Hair follicle dermal papilla cell (primary cell): Measurements from ENCODE around the gene HNRNPH1. TPM values are rescaled to one million over a fixed set of nuclear protein-coding genes. Genes with fewer than 3 reads are reported as not detected.

ENCODE experiments used
- small RNA-seq: library from RNA; depleted of rRNA; stranded (forward); fragments of <200 nt; gene quantifications from one replicate; pipeline ENCODE3, GENCODE V24; 2012
- total RNA-seq: library from RNA; depleted of rRNA; stranded (reverse); fragments of >200 nt; gene quantifications from 2 replicates; pipeline ENCODE4 v1.2.3, GENCODE V29; 2012

The HNRNPH1 gene
- 234 and 341 TPM in 2 replicates for total RNA-seq

DNA sequence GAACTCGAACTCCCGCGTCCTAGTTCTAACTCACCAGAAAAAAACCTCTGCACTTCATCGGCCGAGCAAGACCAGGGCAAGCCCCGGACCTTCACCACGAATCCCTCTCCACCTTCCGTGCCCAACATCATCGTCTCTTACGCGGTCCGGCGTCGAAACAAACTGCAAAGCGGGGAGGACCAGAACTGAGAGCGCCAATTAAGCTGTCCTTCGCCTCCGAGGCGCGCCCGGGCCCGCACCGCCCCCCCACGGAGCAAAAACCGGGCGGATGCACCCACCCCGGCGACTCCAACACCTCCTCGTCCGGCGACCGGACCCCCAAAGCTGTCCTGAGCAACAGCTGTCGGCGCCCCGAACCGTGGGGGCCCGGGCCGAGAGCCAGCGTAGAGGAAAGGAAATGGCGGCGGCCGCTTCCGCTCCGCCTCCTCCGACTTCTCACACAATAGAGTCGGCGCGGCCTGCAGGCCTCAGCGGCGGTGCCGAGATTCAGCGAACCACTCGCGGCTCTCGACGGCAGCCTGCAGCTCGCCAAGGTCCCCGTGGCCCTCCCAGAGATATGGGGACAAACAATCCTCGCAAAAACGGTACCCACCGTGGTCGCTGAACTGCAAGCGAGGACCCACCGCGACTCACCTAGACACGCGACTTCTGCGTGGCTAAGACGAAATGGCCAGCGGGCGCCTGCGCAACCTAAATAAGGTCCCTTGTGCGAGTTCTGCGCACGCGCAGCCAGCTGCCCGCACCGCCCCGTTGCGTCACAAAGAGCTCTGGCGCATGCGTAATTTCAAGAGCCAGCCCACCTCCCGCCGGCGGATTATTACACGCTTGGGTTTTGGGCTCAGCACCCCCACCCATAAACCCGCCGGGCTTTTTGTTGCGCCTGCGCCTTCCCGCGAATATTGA lies at the start of gene HNRNPH1:
TSS of gene HNRNPH1 (minus strand) at position 669 of the 903 bp plus-strand sequence. CDS start at position 131, 538 bp downstream.

Small RNAs within 50 kb of the gene (small RNA-seq; reads per million reads assigned to genes)
- not detected for gene RF00017

Other genes starting within 250 kb of the HNRNPH1 start
- 42.4 and 45.8 TPM in 2 replicates for gene RUFY1, start 73.1 kb downstream of the HNRNPH1 start, total RNA-seq
- gene CBY3, start 57.4 kb upstream of the HNRNPH1 start, total RNA-seq, result not detected in 2 replicates
- gene CANX, start 75.3 kb upstream of the HNRNPH1 start, total RNA-seq, result 551 and 639 TPM in 2 replicates
- 12.9 and 16.2 TPM in 2 replicates for gene MAML1, start 109.2 kb upstream of the HNRNPH1 start, total RNA-seq
- 1.6 and 2.2 TPM in 2 replicates for gene LTC4S, start 170.3 kb upstream of the HNRNPH1 start, total RNA-seq
- 82.0 and 88.6 TPM in 2 replicates for gene MGAT4B, start 183.2 kb upstream of the HNRNPH1 start, total RNA-seq
- 616 and 684 TPM in 2 replicates for gene SQSTM1, start 197.2 kb upstream of the HNRNPH1 start, total RNA-seq
- 7.0 and 10.4 TPM in 2 replicates for gene MRNIP, start 235.1 kb upstream of the HNRNPH1 start, total RNA-seq